Chondrocyte (in vitro differentiated cells): Measurements from ENCODE around the gene MAP3K13. TPM values are rescaled to one million over a fixed set of nuclear protein-coding genes. Genes with fewer than 3 reads are reported as not detected.
"Not testable (repeated sequence)": the region's sequence is repeated elsewhere in the genome, so short reads cannot be mapped to it uniquely, and the experiment has no call there.

Source experiments
- DNase-seq: peaks from one replicate; pipeline ENCODE4 v3.0.0; 2021; ENCODE audit warnings: mixed read lengths, low spot score
- H3K27ac Mint-ChIP-seq: one replicate; pipeline ENCODE4 v1.8.0; 2021; ENCODE audit warnings: mild to moderate bottlenecking, moderate library complexity, mixed read lengths; ENCODE audit not compliant: unreplicated experiment
- H3K27me3 Mint-ChIP-seq: 2 replicates; pipeline ENCODE4 v1.8.0; 2021; ENCODE audit warnings: low read depth, mixed read lengths
- H3K36me3 Mint-ChIP-seq: 2 replicates; pipeline ENCODE4 v1.8.0; 2021; ENCODE audit warnings: low read depth, mixed read lengths
- H3K4me1 Mint-ChIP-seq: 2 replicates; pipeline ENCODE4 v1.8.0; 2021; ENCODE audit warnings: low read depth, mild to moderate bottlenecking, mixed read lengths
- H3K4me3 Mint-ChIP-seq: one replicate; pipeline ENCODE4 v1.8.0; 2021; ENCODE audit warnings: mild to moderate bottlenecking, moderate library complexity, mixed read lengths; ENCODE audit not compliant: unreplicated experiment
- H3K9me3 Mint-ChIP-seq: 2 replicates; pipeline ENCODE4 v1.8.0; 2021; ENCODE audit warnings: low read depth, mixed read lengths
- CTCF ChIP-seq: fragments of 200-600 bp; sonication (generic); IDR thresholded peaks from 2 replicates; pipeline ENCODE4 v1.5.0; 2021; ENCODE audit warnings: antibody characterized with exemption, mild to moderate bottlenecking, moderate library complexity
- total RNA-seq: library from RNA; stranded (reverse); gene quantifications from 3 replicates; pipeline ENCODE4 v1.2.1, GENCODE V29; 2021

The MAP3K13 gene
- total RNA-seq, 1 donor from 2014 or later = 18.2 TPM

- Mint-ChIP-seq H3K27me3 (no peaks in the 10 kb centered on the region), H3K36me3 (peaks cover 14% of the 10 kb centered on the region), H3K4me1 (no peaks in the 10 kb centered on the region), H3K9me3 (no peaks in the 10 kb centered on the region), H3K4me3 (no peak overlapping the region), H3K27ac (no peak overlapping the region)
- no peak for DNase-seq
- TF ChIP-seq CTCF = no peak
These were observed 97.4 kb downstream of the MAP3K13 start for GRCh38 chr3:185460309-185460708.

GRCh38 chr3:185460719-185461350 is 97.9 kb downstream of the MAP3K13 start:
- H3K4me3 Mint-ChIP-seq = no peak overlapping the region
- peak; percentile 77 for TF ChIP-seq CTCF
- H3K27ac Mint-ChIP-seq = no peak overlapping the region
- no peaks in the 10 kb centered on the region for H3K27me3 Mint-ChIP-seq
- H3K4me1 Mint-ChIP-seq = no peaks in the 10 kb centered on the region
- H3K9me3 Mint-ChIP-seq = no peaks in the 10 kb centered on the region
- no peak for DNase-seq
- H3K36me3 Mint-ChIP-seq = peaks cover 14% of the 10 kb centered on the region

- H3K9me3 Mint-ChIP-seq = no peaks in the 10 kb centered on the region
- no peak overlapping the region for H3K27ac Mint-ChIP-seq
- H3K4me3 Mint-ChIP-seq = no peak overlapping the region
- H3K4me1 Mint-ChIP-seq = no peaks in the 10 kb centered on the region
- no peak for DNase-seq
- no peak for TF ChIP-seq CTCF
- no peaks in the 10 kb centered on the region for H3K27me3 Mint-ChIP-seq
- H3K36me3 Mint-ChIP-seq = peaks cover 32% of the 10 kb centered on the region
These were observed 102.5 kb downstream of the MAP3K13 start for GRCh38 chr3:185465471-185465870.

GRCh38 chr3:185466123-185466522 is 103.2 kb downstream of the MAP3K13 start:
- not testable (repeated sequence) for H3K4me1 Mint-ChIP-seq, H3K9me3 Mint-ChIP-seq, H3K27me3 Mint-ChIP-seq, H3K4me3 Mint-ChIP-seq, H3K27ac Mint-ChIP-seq, DNase-seq
- peaks cover 32% of the 10 kb centered on the region for H3K36me3 Mint-ChIP-seq

DNA sequence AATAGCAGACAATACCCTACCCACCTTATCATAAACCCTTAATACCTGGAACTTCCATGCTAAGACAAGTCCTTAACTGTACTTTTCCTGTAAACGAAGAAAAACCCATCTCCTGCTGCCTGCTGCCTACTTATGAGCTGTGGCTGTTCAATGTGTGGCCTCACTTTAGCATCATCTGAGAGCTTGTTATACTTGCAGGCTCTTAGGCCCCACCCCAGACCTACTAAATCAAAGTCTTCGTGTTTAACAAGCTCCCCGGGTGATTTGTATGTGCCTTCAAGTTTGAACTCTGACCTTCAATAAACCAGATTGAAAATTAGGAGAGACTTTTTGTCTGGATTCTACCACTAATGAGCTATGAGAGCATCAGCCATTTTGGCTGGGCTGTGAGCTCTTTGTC is 106.6 kb downstream of the MAP3K13 start:
- no peak overlapping the region for H3K27ac Mint-ChIP-seq

More for the DNA sequence above, 106.6 kb downstream of the MAP3K13 start:
- Mint-ChIP-seq H3K4me3 (no peak overlapping the region), H3K4me1 (no peaks in the 10 kb centered on the region), H3K9me3 (no peaks in the 10 kb centered on the region), H3K27me3 (no peaks in the 10 kb centered on the region), H3K36me3 (peaks cover 33% of the 10 kb centered on the region)
- no peak for TF ChIP-seq CTCF
- no peak for DNase-seq
